GM18873 (cell line): ENCODE measurements around the gene MAP2K1.
"Not testable (repeated sequence)": the region's sequence is repeated elsewhere in the genome, so short reads cannot be mapped to it uniquely, and the experiment has no call there.

Experiments used
- ATAC-seq: cut with Tn5 transposase; IDR thresholded peaks from one replicate; pipeline ENCODE4 v1.9.1; 2021; ENCODE audit warnings: mild to moderate bottlenecking, moderate library complexity, moderate number of reproducible peaks; ENCODE audit not compliant: unreplicated experiment, low FRiP score

The MAP2K1 gene

DNA sequence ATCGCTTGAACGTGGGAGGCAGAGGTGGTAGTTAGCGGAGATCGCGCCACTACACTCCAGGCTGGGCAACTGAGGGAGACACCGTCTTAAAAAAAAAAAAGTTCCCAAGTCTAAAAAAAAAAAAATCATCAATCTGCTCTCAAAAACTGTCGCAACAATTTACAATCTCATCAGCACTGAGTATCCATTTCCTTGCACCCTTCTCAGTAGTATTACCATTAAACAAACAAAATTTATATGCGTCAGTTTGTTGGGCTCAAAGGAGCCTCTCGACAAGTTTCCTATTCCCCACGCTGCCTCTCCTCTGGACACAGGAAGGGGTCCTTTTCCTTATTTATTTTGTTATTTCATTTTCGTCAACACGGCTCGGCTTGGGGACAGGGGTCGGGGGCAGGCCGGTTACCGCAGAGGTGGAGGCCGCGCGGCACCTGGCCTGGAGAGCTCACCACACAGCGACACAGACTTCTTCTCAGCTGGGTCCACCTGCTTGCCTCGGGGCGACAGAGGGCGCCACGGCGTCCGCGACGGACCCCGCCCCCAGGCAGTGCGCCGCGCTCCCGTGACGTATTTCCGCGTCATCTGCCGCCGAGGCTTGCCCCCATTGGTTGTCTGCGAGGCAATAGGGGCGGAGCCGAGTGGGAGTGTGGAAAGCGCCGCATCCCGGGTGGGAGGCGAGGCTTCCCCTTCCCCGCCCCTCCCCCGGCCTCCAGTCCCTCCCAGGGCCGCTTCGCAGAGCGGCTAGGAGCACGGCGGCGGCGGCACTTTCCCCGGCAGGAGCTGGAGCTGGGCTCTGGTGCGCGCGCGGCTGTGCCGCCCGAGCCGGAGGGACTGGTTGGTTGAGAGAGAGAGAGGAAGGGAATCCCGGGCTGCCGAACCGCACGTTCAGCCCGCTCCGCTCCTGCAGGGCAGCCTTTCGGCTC lies at the start of gene MAP2K1:
Gene MAP2K1, plus strand, starts transcription at position 709 of the 920 bp plus-strand sequence. CDS start 436 bp downstream, outside the sequence.
- peak; percentile 74 for ATAC-seq

GRCh38 chr15:66348530-66348929 lies 38.2 kb upstream of the MAP2K1 start:
- ATAC-seq = not testable (repeated sequence)

GRCh38 chr15:66356077-66356358 lies 30.7 kb upstream of the MAP2K1 start:
- no peak for ATAC-seq

DNA sequence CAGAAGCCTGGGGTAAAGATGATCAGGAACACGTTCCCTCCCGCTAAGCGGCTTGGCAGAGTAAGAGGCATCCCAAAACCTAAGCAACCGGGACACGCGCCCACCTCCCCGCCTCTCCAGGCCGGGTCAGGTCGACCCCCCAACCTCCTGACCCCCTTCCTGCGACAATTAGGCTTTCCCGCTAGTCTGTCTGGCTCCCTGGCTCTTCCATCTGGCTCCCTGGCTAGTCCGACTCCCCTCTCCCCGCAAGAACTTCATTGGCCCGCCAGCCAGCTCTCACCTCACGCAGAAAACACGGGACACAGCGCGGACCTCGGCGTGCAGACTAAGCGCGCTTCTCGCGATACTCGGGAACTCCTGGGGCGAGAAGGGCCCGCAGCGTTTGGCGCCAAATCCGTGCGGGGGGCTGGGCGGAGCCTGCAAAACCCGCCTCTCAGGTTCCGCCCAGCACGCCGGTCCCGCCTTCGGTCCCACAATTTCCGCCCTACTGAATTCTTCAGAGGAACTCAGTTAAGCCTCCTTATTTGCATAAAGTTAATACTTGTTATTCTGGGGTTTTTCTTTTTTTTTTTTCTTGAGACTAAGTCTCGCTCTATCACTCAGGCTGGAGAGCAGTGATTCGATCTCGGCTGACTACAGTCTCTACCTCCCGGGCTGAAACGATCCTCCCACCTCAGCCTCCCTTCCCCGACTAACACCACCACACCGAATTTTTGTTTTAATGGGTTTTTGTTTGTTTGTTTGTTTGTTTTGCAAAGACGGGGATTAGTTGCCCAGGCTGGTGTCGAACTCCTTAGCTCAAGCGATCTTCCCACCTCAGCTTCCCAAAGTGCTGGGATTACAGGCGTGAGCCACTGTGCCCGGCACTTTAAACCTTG lies 30.1 kb upstream of the MAP2K1 start, which contains the start of gene TIPIN:
Gene TIPIN, minus strand, starts transcription at position 327 of the 878 bp plus-strand sequence. CDS start 3,738 bp downstream, outside the sequence.
- peak; percentile 79 for ATAC-seq

DNA sequence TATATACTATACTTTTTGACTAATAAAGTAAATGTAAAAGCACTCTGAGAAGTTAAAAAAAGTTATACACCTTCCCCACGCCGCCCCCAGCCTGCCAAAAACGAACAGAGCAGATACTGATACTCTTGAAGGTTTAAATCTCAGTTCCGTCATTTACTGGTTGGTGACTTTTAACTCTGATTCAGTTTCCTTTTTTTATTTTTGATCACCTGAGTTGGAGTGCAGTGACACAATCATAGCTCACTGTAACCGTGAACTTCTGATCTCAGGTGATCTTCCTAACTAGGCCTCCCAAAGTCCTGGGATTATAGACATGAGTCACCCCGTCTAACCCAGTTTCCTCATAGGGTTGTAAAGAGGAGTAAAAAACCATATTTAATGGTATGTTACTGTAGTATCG lies 27.0 kb upstream of the MAP2K1 start:
- ATAC-seq = no peak

DNA sequence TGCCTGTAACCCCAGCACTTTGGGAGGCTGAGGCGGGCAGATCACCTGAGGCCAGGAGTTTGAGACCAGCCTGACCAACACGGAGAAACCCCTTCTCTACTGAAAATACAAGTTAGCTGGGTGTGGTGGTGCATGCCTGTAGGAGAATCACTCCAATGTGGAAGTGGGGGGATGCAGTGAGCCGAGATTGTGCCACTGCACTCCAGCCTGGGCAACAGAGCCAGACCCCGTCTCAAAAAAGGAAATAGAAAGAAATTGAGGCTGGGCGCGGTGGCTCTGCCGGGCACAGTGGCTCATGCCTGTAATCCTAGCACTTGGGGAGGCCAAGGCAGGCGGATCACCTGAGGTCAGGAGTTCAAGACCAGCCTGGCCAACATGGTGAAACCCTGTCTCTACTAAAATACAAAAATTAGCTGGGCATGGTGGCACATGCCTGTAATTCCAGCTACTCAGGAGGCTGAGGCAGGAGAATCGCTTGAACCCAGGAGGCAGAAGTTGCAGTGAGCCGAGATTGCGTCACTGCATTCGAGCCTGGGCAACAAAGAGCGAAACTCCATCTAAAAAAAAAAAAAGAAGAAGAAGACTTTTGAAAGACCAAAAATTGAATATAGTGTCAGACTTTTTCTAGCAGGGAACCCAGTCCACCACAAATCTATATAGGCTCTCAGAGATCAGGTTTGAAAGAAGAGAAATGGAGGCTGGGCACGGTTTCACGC lies 24.8 kb upstream of the MAP2K1 start:
- ATAC-seq = not testable (repeated sequence)

GRCh38 chr15:66362776-66363175 lies 23.9 kb upstream of the MAP2K1 start:
- no peak for ATAC-seq

DNA sequence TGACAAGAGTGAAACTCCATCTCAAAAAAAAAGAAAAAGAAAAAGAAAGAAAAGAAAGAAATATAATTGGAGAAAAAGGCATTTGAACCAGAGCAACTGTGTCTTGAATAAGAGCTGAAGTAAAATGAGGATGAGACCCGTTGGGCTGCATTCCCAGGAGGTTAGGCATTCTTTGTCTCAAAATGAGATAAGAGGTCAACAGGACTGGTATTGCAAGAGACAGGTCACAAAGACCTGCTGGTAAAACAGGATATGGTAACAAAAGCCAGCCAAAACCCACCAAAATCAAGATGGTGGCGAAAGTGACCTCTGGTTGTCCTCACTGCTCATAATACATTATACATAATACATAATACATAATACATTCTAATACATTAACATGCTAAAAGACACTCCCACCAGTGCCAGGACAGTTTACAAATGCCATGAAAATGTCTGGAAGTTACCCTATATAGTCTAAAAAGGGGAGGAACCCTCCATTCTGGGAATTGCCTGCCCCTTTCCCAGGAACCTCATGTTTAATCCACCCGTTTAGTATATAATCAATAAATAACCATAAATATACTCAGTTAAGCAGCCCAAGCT lies 21.7 kb upstream of the MAP2K1 start:
- no peak for ATAC-seq

GRCh38 chr15:66369773-66370651 lies 16.7 kb upstream of the MAP2K1 start:
- ATAC-seq = no peak

DNA sequence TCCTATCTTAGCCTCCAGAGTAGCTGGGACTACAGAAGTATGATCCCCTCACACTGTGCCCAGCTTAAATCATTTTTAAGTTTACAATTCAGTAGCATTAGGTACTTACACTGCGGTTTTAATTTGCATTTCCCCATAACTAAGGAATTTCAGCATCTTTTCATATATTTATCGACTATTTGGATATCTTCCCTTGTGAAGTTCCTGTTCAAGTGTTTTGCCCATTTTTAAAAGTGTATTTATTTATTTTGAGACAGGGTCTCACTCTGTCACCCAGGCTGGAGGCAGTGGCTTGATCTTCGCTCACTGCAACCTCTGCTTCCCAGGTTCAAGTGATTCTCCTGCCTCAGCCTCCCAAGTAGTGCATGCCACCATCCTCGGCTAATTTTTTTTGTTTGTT lies 12.5 kb upstream of the MAP2K1 start:
- ATAC-seq = no peak

DNA sequence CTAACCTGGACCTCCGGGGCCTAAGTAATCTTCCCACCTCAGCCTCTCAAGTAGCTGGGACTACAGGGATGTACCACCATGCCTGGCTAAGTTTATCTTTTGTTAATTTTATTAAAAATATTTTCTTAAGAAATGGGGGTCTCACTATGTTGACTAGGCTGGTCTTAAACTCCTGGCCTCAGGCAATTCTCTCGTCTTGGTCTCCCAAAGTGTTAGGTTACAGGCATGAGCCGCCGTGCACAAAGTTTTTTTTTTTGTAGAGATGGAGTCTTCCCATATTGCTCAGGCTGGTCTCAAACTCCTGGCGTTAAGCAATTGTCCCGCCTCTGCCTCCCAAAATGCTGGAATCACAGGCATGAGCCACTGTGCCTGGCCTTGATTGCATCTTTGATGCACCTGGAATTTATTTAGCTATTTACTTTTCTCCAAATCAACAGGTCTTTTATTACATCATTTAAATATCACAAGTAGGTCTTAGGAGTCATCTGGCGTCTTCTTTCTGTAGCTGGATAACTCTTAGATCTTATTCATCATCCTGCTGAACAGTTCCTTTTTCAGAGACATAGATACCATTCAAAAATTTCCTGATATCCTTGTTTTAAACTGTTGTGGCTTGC lies 7.8 kb upstream of the MAP2K1 start:
- no peak for ATAC-seq

DNA sequence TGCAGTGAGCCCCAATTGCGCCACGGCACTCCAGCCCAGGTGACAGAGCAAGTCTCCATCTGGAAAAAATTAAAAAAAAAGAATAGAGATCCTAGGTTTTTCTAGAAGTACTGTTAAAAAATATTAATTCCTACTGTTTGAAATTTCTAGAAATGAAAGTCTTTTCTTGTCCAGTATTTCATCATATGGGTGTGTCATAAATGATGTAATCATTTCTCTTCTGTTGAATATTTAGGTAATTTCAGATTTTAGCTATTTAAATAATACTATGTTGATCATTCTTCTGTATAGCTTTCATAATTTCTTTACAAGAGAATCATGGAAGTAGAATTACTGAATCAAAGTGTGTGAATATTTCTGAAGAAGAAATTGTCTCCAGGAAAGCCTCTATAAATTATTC lies 5.3 kb upstream of the MAP2K1 start:
- ATAC-seq = not testable (repeated sequence)

GRCh38 chr15:66387163-66388042 lies 691 bp downstream of the MAP2K1 start:
- no peak for ATAC-seq

- no peak for ATAC-seq
Observed at GRCh38 chr15:66388043-66388363, 1.3 kb downstream of the MAP2K1 start.

DNA sequence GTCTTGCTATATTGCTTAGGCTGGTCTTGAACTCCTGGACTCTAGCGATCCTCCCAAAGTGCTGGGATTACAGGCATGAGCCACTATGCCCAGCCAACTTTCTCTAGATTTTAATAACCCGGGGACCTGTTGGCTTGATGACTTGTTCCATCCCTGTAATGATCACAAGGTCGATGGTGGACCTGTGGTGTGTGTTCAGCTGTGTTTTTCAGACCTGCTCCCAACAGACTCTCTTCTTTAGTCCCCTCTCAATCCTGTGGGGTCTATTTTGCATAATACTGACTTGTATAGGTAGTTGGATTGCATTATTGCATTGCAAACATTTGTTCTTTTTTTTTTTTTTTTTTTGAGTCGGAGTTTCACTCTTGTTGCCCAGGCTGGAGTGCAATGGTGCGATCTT lies 1.9 kb downstream of the MAP2K1 start:
- ATAC-seq = no peak

- no peak for ATAC-seq
Observed at GRCh38 chr15:66389098-66389858, 2.6 kb downstream of the MAP2K1 start.

DNA sequence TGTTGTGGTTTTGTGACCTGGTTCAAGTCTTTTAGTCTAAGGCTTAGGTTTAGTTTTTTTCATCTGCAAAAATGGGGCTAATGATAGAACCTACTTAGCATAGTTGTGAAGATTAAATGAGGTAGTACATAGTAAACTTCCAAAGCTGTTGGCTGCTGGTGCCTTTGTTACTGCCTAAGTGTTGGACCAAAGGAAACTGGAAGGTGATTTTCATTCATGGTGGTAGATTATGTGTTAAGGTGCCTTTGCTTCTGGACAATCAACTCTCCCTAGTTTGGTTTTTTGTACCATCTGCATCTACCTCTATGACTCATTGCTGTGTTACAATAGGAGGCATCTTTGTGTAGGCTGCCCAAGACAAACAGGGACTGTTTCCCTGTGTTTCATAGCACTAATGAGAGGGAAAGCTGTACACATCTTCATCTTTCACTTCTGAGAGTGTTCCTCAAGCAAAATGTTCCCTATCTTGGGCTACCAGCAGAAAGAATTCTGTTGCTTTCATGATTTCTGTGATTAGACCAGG lies 3.2 kb downstream of the MAP2K1 start:
- no peak for ATAC-seq
